Liver (tissue), 9 donors: ENCODE results near the gene RERE. TPM values are rescaled to one million over a fixed set of nuclear protein-coding genes. Genes with fewer than 3 reads are reported as not detected.
A peak's percentile ranks its signal among the peaks of the same experiment; 100 is the strongest.

Experiments used
- DNase-seq: peaks from one replicate; pipeline ENCODE4 v3.0.0-alpha.2; 2017; ENCODE audit warnings: low spot score
- H3K27ac ChIP-seq, 2 donors: one replicate each; pipeline ENCODE4 v1.7.0; 2013; ENCODE audit warnings: inconsistent platforms in 2 of 2, low read length in 2 of 2, control low read depth in 1 of 2, low read depth in 1 of 2, mild to moderate bottlenecking in 1 of 2
- H3K27me3 ChIP-seq, 4 donors: one replicate each; pipeline versions ENCODE4 v1.6.1 to v1.7.0; 2013; ENCODE audit warnings: low read length in 3 of 4, inconsistent platforms in 1 of 4, mild to moderate bottlenecking in 1 of 4, moderate library complexity in 1 of 4; ENCODE audit not compliant: control insufficient read depth in 4 of 4, insufficient read depth in 4 of 4
- H3K36me3 ChIP-seq, 4 donors: one replicate each; pipeline versions ENCODE4 v1.6.1 to v1.7.0; 2013; ENCODE audit warnings: low read length in 3 of 4, mild to moderate bottlenecking in 3 of 4, low read depth in 1 of 4, moderate library complexity in 1 of 4; ENCODE audit not compliant: control insufficient read depth in 4 of 4, insufficient read depth in 3 of 4
- H3K4me1 ChIP-seq, 4 donors: one replicate each; pipeline versions ENCODE4 v1.6.1 to v1.7.0; 2013; ENCODE audit warnings: low read length in 3 of 4, mild to moderate bottlenecking in 3 of 4, moderate library complexity in 1 of 4; ENCODE audit not compliant: control insufficient read depth in 4 of 4, insufficient read depth in 4 of 4
- H3K4me3 ChIP-seq, 3 donors: one replicate each; pipeline versions ENCODE4 v1.6.1 to v1.7.0; 2013; ENCODE audit warnings: low read length in 3 of 3, control low read depth in 1 of 3, low read depth in 1 of 3, mild to moderate bottlenecking in 1 of 3
- H3K9ac ChIP-seq, 2 donors: one replicate each; pipeline ENCODE4 v1.7.0; 2013; ENCODE audit warnings: low read length in 2 of 2, mild to moderate bottlenecking in 2 of 2, moderate library complexity in 2 of 2, control low read depth in 1 of 2, low read depth in 1 of 2
- H3K9me3 ChIP-seq, 4 donors: one replicate each; pipeline versions ENCODE4 v1.6.1 to v1.7.0; 2013; ENCODE audit warnings: low read length in 3 of 4; ENCODE audit not compliant: control insufficient read depth in 4 of 4
- ATF3 ChIP-seq: IDR thresholded peaks from 2 replicates; pipeline ENCODE4 v1.6.1; 2016; ENCODE audit warnings: antibody characterized with exemption
- CTCF ChIP-seq: fragments of 150-350 bp; IDR thresholded peaks from 2 replicates; pipeline ENCODE4 v1.5.1; 2017; ENCODE audit warnings: improper control_type of control experiment, low read depth, low read length; ENCODE audit not compliant: missing input control
- FOXA1 ChIP-seq: IDR thresholded peaks from 2 replicates; pipeline ENCODE4 v1.6.1; 2016; ENCODE audit warnings: antibody characterized with exemption
- HNF4A ChIP-seq, 2 donors: conservative IDR thresholded peaks; 2 replicates each; pipeline ENCODE4 v1.6.1; 2016; ENCODE audit warnings: antibody characterized with exemption in 2 of 2, mild to moderate bottlenecking in 2 of 2
- HNF4G ChIP-seq: IDR thresholded peaks from 2 replicates; pipeline ENCODE4 v1.6.1; 2016; ENCODE audit warnings: antibody characterized with exemption
- JUND ChIP-seq, 2 donors: IDR thresholded peaks; 2 replicates each; pipeline ENCODE4 v1.6.1; 2016; ENCODE audit warnings: antibody characterized with exemption in 2 of 2
- MAX ChIP-seq: IDR thresholded peaks from 2 replicates; pipeline ENCODE4 v1.6.1; 2016; ENCODE audit warnings: antibody characterized with exemption
- RAD21 ChIP-seq, 2 donors: IDR thresholded peaks; 2 replicates each; pipeline ENCODE4 v1.6.1; 2016; ENCODE audit warnings: antibody characterized with exemption in 2 of 2, mild to moderate bottlenecking in 2 of 2
- RXRA ChIP-seq, 2 donors: IDR thresholded peaks; 2 replicates each; pipeline ENCODE4 v1.6.1; 2017 to 2018; ENCODE audit warnings: antibody characterized with exemption in 2 of 2, mild to moderate bottlenecking in 1 of 2
- SP1 ChIP-seq: IDR thresholded peaks from 2 replicates; pipeline ENCODE4 v1.6.1; 2018; ENCODE audit warnings: antibody characterized with exemption, mild to moderate bottlenecking
- YY1 ChIP-seq: IDR thresholded peaks from 2 replicates; pipeline ENCODE4 v1.6.1; 2016; ENCODE audit warnings: antibody characterized with exemption, mild to moderate bottlenecking
- ZBTB33 ChIP-seq: IDR thresholded peaks from 2 replicates; pipeline ENCODE4 v1.6.1; 2016; ENCODE audit warnings: antibody characterized with exemption
- WGBS: extraction: QIAGEN DNeasy Blood & Tissue Kit; methylation state at CpG from one replicate; pipeline ENCODE4 v1.1.7; 2013; 5-methylcytosine and 5-hydroxymethylcytosine counted together
- polyA plus RNA-seq, 2 donors: library from polyadenylated mRNA; stranded (reverse) in 1 of 2; unstranded in 1 of 2; fragments of 200-250 nt in 1 of 2; fragments of >200 nt in 1 of 2; fragmentation: Nextera tagmentation in 1 of 2; extraction: Ambion mirVana in 1 of 2; gene quantifications; one replicate each; pipeline versions ENCODE4 v1.2.1 to v1.2.3, GENCODE V29; 2013 to 2015
- total RNA-seq, 2 donors: library from RNA; depleted of rRNA; stranded (reverse); fragments of >200 nt; gene quantifications; one replicate each; pipeline ENCODE4 v1.2.3, GENCODE V29; 2014
- donor health status: healthy.
- donor health status: healthy.
- donor health status: healthy.
- donor health status: healthy.
- donor health status: healthy.

RERE gene
- total and polyA plus RNA-seq, 4 donors, result 9.8 to 49.1 (median 24.8) TPM

GRCh38 chr1:8348777-8349472, 468.5 kb downstream of the RERE start:
- Histone ChIP-seq H3K36me3 (peaks cover 0 to 5% (median 2%) of the 10 kb centered on the region in 4 donors), H3K4me3 (no peak overlapping the region), H3K9ac (no peak overlapping the region), H3K27me3 (no peaks in the 10 kb centered on the region), H3K27ac (no peak overlapping the region), H3K4me1 (peaks cover 0 to 5% (median 1%) of the 10 kb centered on the region in 4 donors), H3K9me3 (no peaks in the 10 kb centered on the region)
- peak; percentile 70 for DNase-seq
- TF ChIP-seq YY1, result no peak
- TF ChIP-seq ATF3, result no peak
- peak; percentile 92 to 96 for TF ChIP-seq RAD21 (IDR thresholded peaks at IDR 0.05)
- TF ChIP-seq CTCF, result peak; percentile 77
- 23% methylated on average over 21 of the region's 21 CpGs for WGBS

GRCh38 chr1:8348047-8348776, 469.2 kb downstream of the RERE start:
- TF ChIP-seq RXRA (IDR thresholded peaks at IDR 0.05), result peak; percentile 78 to 80
- no peak for TF ChIP-seq MAX
- TF ChIP-seq CTCF, result no peak
- peak in 1 of 2 donors; percentile 71 for TF ChIP-seq JUND (IDR thresholded peaks at IDR 0.05)
- TF ChIP-seq SP1, result no peak
- Histone ChIP-seq H3K27me3 (no peaks in the 10 kb centered on the region), H3K9ac (no peak overlapping the region), H3K27ac (no peak overlapping the region), H3K4me1 (peaks cover 0 to 5% (median 1%) of the 10 kb centered on the region in 4 donors), H3K9me3 (no peaks in the 10 kb centered on the region), H3K36me3 (no peaks in the 10 kb centered on the region), H3K4me3 (no peak overlapping the region)
- WGBS, result 76% methylated on average over 21 of the region's 21 CpGs
- DNase-seq, result no peak

GRCh38 chr1:8347635-8348034, 469.8 kb downstream of the RERE start:
- no peak for DNase-seq
- Histone ChIP-seq H3K4me3 (no peak overlapping the region), H3K4me1 (peaks cover 0 to 5% (median 1%) of the 10 kb centered on the region in 4 donors), H3K27ac (no peak overlapping the region), H3K9me3 (no peaks in the 10 kb centered on the region), H3K36me3 (no peaks in the 10 kb centered on the region), H3K27me3 (no peaks in the 10 kb centered on the region), H3K9ac (no peak overlapping the region)
- 89% methylated on average over 15 of the region's 15 CpGs for WGBS
- TF ChIP-seq ATF3 (no peak), HNF4A (conservative IDR thresholded peaks at IDR 0.05) (no peak), ZBTB33 (no peak), RAD21 (IDR thresholded peaks at IDR 0.05) (no peak), MAX (no peak), HNF4G (no peak), FOXA1 (no peak), CTCF (no peak)
